Activated B cell treated with CpG ODN at 0.5 μM for 24 hours (primary cell): Measurements from ENCODE around the gene PHOSPHO2. TPM values are rescaled to one million over a fixed set of nuclear protein-coding genes. Genes with fewer than 3 reads are reported as not detected.

ENCODE experiments used
- ATAC-seq: fragments of 200-7000 bp; cut with Tn5 transposase; one replicate; pipeline ENCODE4 v1.10.0; 2021; ENCODE audit warnings: low read depth, mild to moderate bottlenecking, moderate library complexity
- CTCF ChIA-PET: fragments of 350-600 bp; sonication (Branson Sonifier 250); formaldehyde crosslinking; loops from one replicate; lab custom pipeline; 2021; ENCODE audit warnings: antibody characterized with exemption; lab: Charles Lee
- POLR2A ChIA-PET: fragments of 350-600 bp; sonication (Branson Sonifier 250); formaldehyde crosslinking; loops from one replicate; lab custom pipeline; 2021; ENCODE audit warnings: antibody characterized with exemption; lab: Charles Lee
- DNase-seq: peaks from one replicate; pipeline ENCODE4 v3.0.0; 2022
- H3K27ac Mint-ChIP-seq: one replicate; pipeline ENCODE4 v1.8.0; 2020; ENCODE audit warnings: mixed read lengths
- H3K27me3 Mint-ChIP-seq: one replicate; pipeline ENCODE4 v1.8.0; 2021; ENCODE audit warnings: mixed read lengths
- H3K36me3 Mint-ChIP-seq: one replicate; pipeline ENCODE4 v1.8.0; 2021; ENCODE audit warnings: low read depth, mixed read lengths
- H3K4me1 Mint-ChIP-seq: one replicate; pipeline ENCODE4 v1.8.0; 2021; ENCODE audit warnings: mixed read lengths
- H3K4me3 Mint-ChIP-seq: one replicate; pipeline ENCODE4 v1.8.0; 2020; ENCODE audit warnings: mild to moderate bottlenecking, mixed read lengths
- H3K9me3 Mint-ChIP-seq: one replicate; pipeline ENCODE4 v1.8.0; 2020; ENCODE audit warnings: mixed read lengths
- intact Hi-C: fragments of 100-400 bp; cut with micrococcal nuclease; formaldehyde crosslinking; loops from one replicate; pipeline ENCODE4 v1.15.1; 2024
- total RNA-seq: library from RNA; stranded (reverse); gene quantifications from 2 replicates; pipeline ENCODE4 v1.2.3, GENCODE V29; 2022
- TF ChIP-seq, protein P1 (sequence below): fragments of 200-600 bp; IDR thresholded peaks from one replicate; pipeline ENCODE4 v1.8.0; 2022; ENCODE audit warnings: antibody characterized with exemption, mild to moderate bottlenecking

Gene PHOSPHO2, protein sequence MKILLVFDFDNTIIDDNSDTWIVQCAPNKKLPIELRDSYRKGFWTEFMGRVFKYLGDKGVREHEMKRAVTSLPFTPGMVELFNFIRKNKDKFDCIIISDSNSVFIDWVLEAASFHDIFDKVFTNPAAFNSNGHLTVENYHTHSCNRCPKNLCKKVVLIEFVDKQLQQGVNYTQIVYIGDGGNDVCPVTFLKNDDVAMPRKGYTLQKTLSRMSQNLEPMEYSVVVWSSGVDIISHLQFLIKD
- 3.2 and 6.3 TPM in 2 replicates for total RNA-seq

DNA sequence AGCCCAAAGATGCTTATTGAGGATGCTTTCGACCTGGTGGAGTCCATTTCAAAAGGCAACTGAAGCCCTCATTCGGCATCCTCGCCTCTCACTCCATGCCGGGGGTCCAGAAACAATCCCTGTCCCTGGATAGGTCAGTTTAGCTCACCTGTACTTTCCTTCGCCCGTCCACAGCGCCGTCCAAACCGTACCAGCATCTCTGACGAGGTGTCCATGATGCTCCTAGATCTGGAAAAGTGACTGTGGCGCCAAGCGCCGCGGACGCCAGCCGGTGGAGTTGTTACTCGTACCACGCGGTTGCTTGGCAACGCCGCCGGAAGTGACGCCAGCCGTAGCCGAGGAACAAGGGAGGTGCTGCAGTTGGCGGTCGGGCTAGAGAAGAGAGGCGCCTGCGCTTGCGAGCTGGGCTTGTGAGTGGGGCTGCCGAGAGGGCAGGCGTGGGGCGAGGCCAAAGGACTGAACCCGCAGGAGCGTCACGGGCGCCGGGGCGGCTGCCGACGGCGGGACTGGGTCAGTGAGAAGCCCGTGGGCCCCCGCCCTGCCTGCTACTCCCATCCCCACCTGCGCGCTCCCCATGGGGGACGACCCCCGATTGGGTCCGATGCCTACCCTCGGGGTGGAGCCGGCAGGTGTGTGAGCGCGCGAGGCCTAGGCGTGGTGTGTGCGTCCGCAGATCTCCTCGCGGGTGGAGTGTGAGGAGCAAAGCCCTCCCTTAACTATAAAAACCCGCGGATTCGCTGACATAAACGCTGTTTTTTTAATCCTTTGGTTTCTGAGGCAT lies at the start of gene PHOSPHO2, which contains the start of gene CFAP210:
PHOSPHO2 (plus strand) TSS at position 357 of the 781 bp plus-strand sequence. CDS start 6,503 bp downstream, outside the sequence.
CFAP210 (minus strand) TSS at position 293 of the 781 bp plus-strand sequence; CDS start at position 215, 78 bp downstream.
- peaks cover 13% of the 10 kb centered on the region for H3K36me3 Mint-ChIP-seq
- TF ChIP-seq, protein P1, sequence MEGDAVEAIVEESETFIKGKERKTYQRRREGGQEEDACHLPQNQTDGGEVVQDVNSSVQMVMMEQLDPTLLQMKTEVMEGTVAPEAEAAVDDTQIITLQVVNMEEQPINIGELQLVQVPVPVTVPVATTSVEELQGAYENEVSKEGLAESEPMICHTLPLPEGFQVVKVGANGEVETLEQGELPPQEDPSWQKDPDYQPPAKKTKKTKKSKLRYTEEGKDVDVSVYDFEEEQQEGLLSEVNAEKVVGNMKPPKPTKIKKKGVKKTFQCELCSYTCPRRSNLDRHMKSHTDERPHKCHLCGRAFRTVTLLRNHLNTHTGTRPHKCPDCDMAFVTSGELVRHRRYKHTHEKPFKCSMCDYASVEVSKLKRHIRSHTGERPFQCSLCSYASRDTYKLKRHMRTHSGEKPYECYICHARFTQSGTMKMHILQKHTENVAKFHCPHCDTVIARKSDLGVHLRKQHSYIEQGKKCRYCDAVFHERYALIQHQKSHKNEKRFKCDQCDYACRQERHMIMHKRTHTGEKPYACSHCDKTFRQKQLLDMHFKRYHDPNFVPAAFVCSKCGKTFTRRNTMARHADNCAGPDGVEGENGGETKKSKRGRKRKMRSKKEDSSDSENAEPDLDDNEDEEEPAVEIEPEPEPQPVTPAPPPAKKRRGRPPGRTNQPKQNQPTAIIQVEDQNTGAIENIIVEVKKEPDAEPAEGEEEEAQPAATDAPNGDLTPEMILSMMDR = no peak
- intact Hi-C loops = loop anchor here (1.0 to 2.0 kb wide), 6 partner anchors 39 to 216 kb away; partner anchors contain the start of genes BBS5, FASTKD1, KLHL23 and METTL5
- peak within 1 kb of the TSS; percentile 94 for H3K27ac Mint-ChIP-seq
- ATAC-seq = peak; percentile 97
- ChIA-PET POLR2A (interaction anchor here (1.0 to 1.5 kb wide), 2 partner anchors 109 to 133 kb away, joined by 3 to 6 read pairs; partner anchors contain the start of gene UBR3), CTCF (no interaction called here)
- H3K27me3 Mint-ChIP-seq = peaks cover 2% of the 10 kb centered on the region
- peaks cover 16% of the 10 kb centered on the region for H3K4me1 Mint-ChIP-seq
- peak within 1 kb of the TSS; percentile 91 for H3K4me3 Mint-ChIP-seq
- peak; percentile 98 for DNase-seq
- H3K9me3 Mint-ChIP-seq = peaks cover 13% of the 10 kb centered on the region

DNA sequence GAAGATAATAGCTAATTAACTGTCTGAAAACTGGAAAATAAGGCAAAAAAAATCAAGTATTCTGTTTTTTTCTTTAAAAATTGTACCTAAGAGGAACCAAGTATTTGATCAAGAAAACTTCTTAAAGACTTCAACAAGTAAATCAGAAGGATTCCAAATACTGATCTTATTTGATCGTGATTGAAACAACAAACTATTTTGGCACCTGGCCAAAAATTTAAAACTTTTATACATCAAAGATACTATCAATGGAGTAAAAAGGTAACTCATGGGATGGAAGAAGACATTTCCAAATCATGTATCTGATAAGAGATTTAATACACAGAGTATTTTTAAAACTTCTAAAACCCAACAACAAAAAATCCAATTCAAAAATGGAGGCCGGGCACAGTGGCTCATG lies 46.8 kb upstream of the PHOSPHO2 start:
- Mint-ChIP-seq H3K9me3 (peaks cover 2% of the 10 kb centered on the region), H3K4me3 (no peak overlapping the region), H3K36me3 (no peaks in the 10 kb centered on the region), H3K27me3 (peaks cover 2% of the 10 kb centered on the region), H3K4me1 (no peaks in the 10 kb centered on the region), H3K27ac (no peak overlapping the region)
- ChIA-PET POLR2A (interaction anchor here (0.6 kb wide), 1 partner anchor 205 kb away, joined by 5 read pairs; no protein-coding TSS in a partner anchor), CTCF (no interaction called here)
- no peak for ATAC-seq
- TF ChIP-seq, protein P1 = no peak
- intact Hi-C loops = no loop called here
- DNase-seq = no peak

DNA sequence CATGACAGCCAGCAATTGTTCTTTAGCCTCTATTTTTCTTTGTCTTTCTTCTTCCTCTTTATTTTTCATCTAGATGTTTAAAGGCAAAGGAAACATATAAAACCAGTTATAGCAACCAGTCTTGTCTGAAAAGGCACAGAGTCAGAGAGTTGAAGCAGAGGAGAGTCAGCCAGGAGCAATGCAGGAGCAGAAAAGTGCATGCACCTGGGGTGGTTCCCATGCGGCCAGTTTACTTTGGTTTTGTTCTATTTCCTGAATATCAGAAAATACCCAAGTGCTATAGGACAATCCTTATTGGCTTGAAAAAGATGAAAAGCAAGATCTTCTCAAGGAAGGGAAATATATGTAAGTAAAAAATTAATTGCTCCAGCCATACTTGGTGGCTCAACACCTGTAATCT lies 45.0 kb upstream of the PHOSPHO2 start:
- no peak overlapping the region for H3K27ac Mint-ChIP-seq
- H3K36me3 Mint-ChIP-seq = no peaks in the 10 kb centered on the region
- POLR2A ChIA-PET = interaction anchor here (0.6 kb wide), 1 partner anchor 43 kb away, joined by 3 read pairs; no protein-coding TSS in a partner anchor

DNA sequence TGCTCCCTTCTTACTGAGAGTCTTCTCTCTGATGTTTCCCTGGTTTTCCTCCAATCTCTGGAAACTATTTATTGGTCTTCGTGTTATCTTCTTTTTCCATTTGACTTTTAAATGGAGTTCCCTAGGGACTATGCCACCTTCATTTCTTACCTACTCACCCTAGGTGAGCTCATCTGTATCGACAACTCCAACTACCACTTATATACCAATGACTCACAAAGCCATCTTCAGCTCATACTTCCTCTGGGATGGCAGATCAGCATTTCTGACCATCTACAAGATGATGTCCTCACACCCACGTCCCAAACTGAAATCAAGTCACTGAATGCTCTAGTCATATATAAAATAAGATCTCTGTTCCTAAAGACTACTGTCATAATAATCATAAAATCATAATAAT lies 40.6 kb upstream of the PHOSPHO2 start:
- Mint-ChIP-seq H3K27ac (no peak overlapping the region), H3K36me3 (no peaks in the 10 kb centered on the region), H3K9me3 (peaks cover 3% of the 10 kb centered on the region), H3K4me1 (peaks cover 3% of the 10 kb centered on the region), H3K27me3 (peaks cover 2% of the 10 kb centered on the region), H3K4me3 (no peak overlapping the region)
- TF ChIP-seq, protein P1 = no peak
- POLR2A ChIA-PET = no interaction called here
- CTCF ChIA-PET = no interaction called here
- intact Hi-C loops = no loop called here
- no peak for DNase-seq
- ATAC-seq = no peak

More for the DNA sequence above, 45.0 kb upstream of the PHOSPHO2 start:
- no peak for DNase-seq
- peaks cover 2% of the 10 kb centered on the region for H3K27me3 Mint-ChIP-seq
- H3K4me3 Mint-ChIP-seq = no peak overlapping the region
- H3K4me1 Mint-ChIP-seq = no peaks in the 10 kb centered on the region
- no peak for ATAC-seq
- TF ChIP-seq, protein P1 = no peak
- CTCF ChIA-PET = no interaction called here
- intact Hi-C loops = no loop called here
- H3K9me3 Mint-ChIP-seq = no peaks in the 10 kb centered on the region

DNA sequence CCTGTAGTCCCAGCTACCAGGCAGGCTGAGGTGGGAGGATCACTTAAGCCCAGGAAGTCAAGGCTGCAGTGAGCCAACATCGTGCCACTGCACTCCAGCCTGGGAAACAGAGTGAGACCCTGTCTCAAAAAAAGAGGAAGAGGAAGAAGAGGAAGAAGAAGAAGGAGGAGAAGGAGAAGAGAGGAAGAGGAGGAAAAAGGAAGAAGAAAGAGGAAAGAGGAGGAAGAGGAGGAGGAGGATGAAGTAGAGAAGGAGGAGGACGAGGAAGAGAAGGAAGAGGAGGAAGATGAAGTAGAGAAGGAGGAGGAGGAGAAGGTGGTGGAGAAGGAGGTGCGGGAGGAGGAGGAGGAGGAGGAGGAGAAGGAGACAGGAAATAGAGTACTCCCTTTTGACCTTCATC lies 38.1 kb upstream of the PHOSPHO2 start:
- Mint-ChIP-seq H3K4me3 (no peak overlapping the region), H3K27me3 (peaks cover 2% of the 10 kb centered on the region), H3K9me3 (peaks cover 3% of the 10 kb centered on the region), H3K4me1 (peaks cover 12% of the 10 kb centered on the region), H3K27ac (no peak overlapping the region), H3K36me3 (no peaks in the 10 kb centered on the region)
- ATAC-seq (no peak), DNase-seq (no peak)
- intact Hi-C loops = no loop called here
- POLR2A ChIA-PET = no interaction called here
- TF ChIP-seq, protein P1 = no peak
- CTCF ChIA-PET = no interaction called here
